Glomerular visceral epithelial cell (primary cell): ENCODE results near the gene IRX1.

Experiments
- DNase-seq: peaks from one replicate; pipeline ENCODE4 v3.0.0-alpha.2; 2016; ENCODE audit errors: extremely low spot score

The IRX1 gene

GRCh38 chr5:3650320-3650719 is 54.7 kb downstream of the IRX1 start:
- no peak for DNase-seq

GRCh38 chr5:3650868-3651267 is 55.2 kb downstream of the IRX1 start:
- no peak for DNase-seq
